Jurkat, Clone E6-1 (cell line): ENCODE data around the gene CRNN. TPM values are rescaled to one million over a fixed set of nuclear protein-coding genes. Genes with fewer than 3 reads are reported as not detected.

Source experiments
- DNase-seq: peaks from one replicate; pipeline ENCODE4 v3.0.0-alpha.2; 2011; ENCODE audit warnings: low read depth, low spot score
- H3K4me3 ChIP-seq: 2 replicates; pipeline ENCODE4 v1.5.1; 2011; ENCODE audit warnings: mild to moderate bottlenecking, low read length, control low read depth, moderate library complexity
- polyA plus RNA-seq: library from polyadenylated mRNA; unstranded; fragments of >200 nt; gene quantifications from one replicate; pipeline ENCODE4 v1.2.1, GENCODE V29; 2012; ENCODE audit warnings: missing spikeins; ENCODE audit not compliant: insufficient read length, insufficient read depth

The CRNN gene
- polyA plus RNA-seq = not detected

GRCh38 chr1:152413909-152414308 lies at the start of gene CRNN:
CRNN (minus strand) TSS chr1:152414263; CDS start chr1:152412233, 2,030 bp downstream.
- no peak for DNase-seq
- no peak within 1 kb of the TSS for H3K4me3 ChIP-seq

- no peak for DNase-seq
- H3K4me3 ChIP-seq = no peak overlapping the region
Observed at GRCh38 chr1:152462636-152463035, 48.6 kb upstream of the CRNN start.

- peak; percentile 69 for DNase-seq
- no peak overlapping the region for H3K4me3 ChIP-seq
Observed at GRCh38 chr1:152461544-152461943, 47.5 kb upstream of the CRNN start.

GRCh38 chr1:152460529-152460899 lies 46.5 kb upstream of the CRNN start:
- DNase-seq = no peak
- no peak overlapping the region for H3K4me3 ChIP-seq

GRCh38 chr1:152459596-152460528 lies 45.8 kb upstream of the CRNN start:
- peak; percentile 72 for DNase-seq
- no peak overlapping the region for H3K4me3 ChIP-seq

GRCh38 chr1:152458384-152459185 lies 44.5 kb upstream of the CRNN start:
- DNase-seq = peak; percentile 77

GRCh38 chr1:152457561-152457960 lies 43.5 kb upstream of the CRNN start:
- no peak for DNase-seq
- H3K4me3 ChIP-seq = no peak overlapping the region

More at GRCh38 chr1:152458384-152459185, 44.5 kb upstream of the CRNN start:
- H3K4me3 ChIP-seq = no peak overlapping the region

GRCh38 chr1:152457071-152457470 lies 43.0 kb upstream of the CRNN start:
- no peak for DNase-seq
- H3K4me3 ChIP-seq = no peak overlapping the region

- DNase-seq = no peak
Observed at GRCh38 chr1:152451254-152451653, 37.2 kb upstream of the CRNN start.

GRCh38 chr1:152449661-152450060 lies 35.6 kb upstream of the CRNN start:
- no peak for DNase-seq
- H3K4me3 ChIP-seq = no peak overlapping the region

More at GRCh38 chr1:152451254-152451653, 37.2 kb upstream of the CRNN start:
- no peak overlapping the region for H3K4me3 ChIP-seq

- no peak for DNase-seq
- no peak overlapping the region for H3K4me3 ChIP-seq
Observed at GRCh38 chr1:152448496-152448895, 34.4 kb upstream of the CRNN start.

- no peak overlapping the region for H3K4me3 ChIP-seq
- DNase-seq = peak; percentile 36
Observed at GRCh38 chr1:152448095-152448494, 34.0 kb upstream of the CRNN start.

- no peak overlapping the region for H3K4me3 ChIP-seq
- DNase-seq = no peak
Observed at GRCh38 chr1:152447484-152447883, 33.4 kb upstream of the CRNN start.

- DNase-seq = no peak
- H3K4me3 ChIP-seq = no peak overlapping the region
Observed at GRCh38 chr1:152444045-152444444, 30.0 kb upstream of the CRNN start.

GRCh38 chr1:152442765-152443164 lies 28.7 kb upstream of the CRNN start:
- DNase-seq = no peak
- no peak overlapping the region for H3K4me3 ChIP-seq

- no peak for DNase-seq
- no peak overlapping the region for H3K4me3 ChIP-seq
Observed at GRCh38 chr1:152442301-152442700, 28.2 kb upstream of the CRNN start.

- DNase-seq = no peak
- H3K4me3 ChIP-seq = no peak overlapping the region
Observed at GRCh38 chr1:152441756-152442155, 27.7 kb upstream of the CRNN start.

- peak; percentile 85 for DNase-seq
- H3K4me3 ChIP-seq = no peak overlapping the region
Observed at GRCh38 chr1:152440635-152441471, 26.8 kb upstream of the CRNN start.
